Ovary (tissue), 9 donors: ENCODE data around the gene PNRC2. TPM values are rescaled to one million over a fixed set of nuclear protein-coding genes. Genes with fewer than 3 reads are reported as not detected.

Source experiments
- DNase-seq, 5 donors: peaks; one replicate each; pipeline ENCODE4 v3.0.0-alpha.2; 2019 to 2020
- H3K27ac ChIP-seq, 2 donors: fragments of 200-600 bp; one replicate each; pipeline versions ENCODE4 v1.5.1 to v1.8.0; 2019 to 2022
- H3K27me3 ChIP-seq: fragments of 200-600 bp; one replicate; pipeline ENCODE4 v1.8.0; 2022
- H3K36me3 ChIP-seq: fragments of 200-600 bp; sonication (generic); one replicate; pipeline ENCODE4 v1.5.1; 2019
- H3K4me1 ChIP-seq: one replicate; pipeline ENCODE4 v1.8.1; 2013; ENCODE audit warnings: mild to moderate bottlenecking, moderate library complexity; ENCODE audit not compliant: insufficient read depth
- H3K4me3 ChIP-seq: fragments of 200-600 bp; sonication (generic); one replicate; pipeline ENCODE4 v1.5.1; 2017
- H3K9me3 ChIP-seq, 2 donors: fragments of 200-600 bp in 1 of 2; sonication (generic) in 1 of 2; one replicate each; pipeline versions ENCODE4 v1.5.1 to v1.8.1; 2013 to 2019; ENCODE audit warnings: mild to moderate bottlenecking in 1 of 2, moderate library complexity in 1 of 2
- EP300 ChIP-seq: sonication (generic); formaldehyde crosslinking; IDR thresholded peaks from one replicate; pipeline ENCODE4 v1.6.1; 2017; ENCODE audit warnings: antibody characterized with exemption
- POLR2A ChIP-seq: fragments of 450-650 bp; IDR thresholded peaks from one replicate; pipeline ENCODE4 v1.6.1; 2017; ENCODE audit warnings: antibody characterized with exemption, mild to moderate bottlenecking, moderate library complexity
- WGBS, 3 donors: extraction: QIAGEN DNeasy Blood & Tissue Kit in 1 of 3; methylation state at CpG; one replicate each; pipeline versions ENCODE4 v1.1.5 to v1.1.7; 2013 to 2017; 5-methylcytosine and 5-hydroxymethylcytosine counted together
- intact Hi-C, 4 donors: fragments of 100-400 bp; cut with DNase I; formaldehyde crosslinking; loops; one replicate each; pipeline versions ENCODE4 v1.11.0 to v1.15.1; 2022 to 2023
- polyA plus RNA-seq, 2 donors: library from polyadenylated mRNA; stranded (reverse); fragments of 200-250 nt in 1 of 2; fragments of 350-450 nt in 1 of 2; fragmentation: Illumina TruSeq in 1 of 2; extraction: RNeasy Lipid Tissue Mini Kit (QIAGEN cat#74804) in 1 of 2; gene quantifications; one replicate each; pipeline ENCODE4 v1.2.3, GENCODE V29; 2013 to 2014
- total RNA-seq, 7 donors: library from RNA; depleted of rRNA in 2 of 7; stranded (reverse); fragments of >200 nt in 2 of 7; fragmentation: NEBNext Ultra II Directional in 3 of 7; extraction: Animal tissue kit (Norgen Biotek cat#: 25700) in 3 of 7; gene quantifications; one replicate each; pipeline versions ENCODE4 v1.1.0 to v1.2.4, GENCODE V29; 2016 to 2023
- TF ChIP-seq, protein P1 (sequence below), 3 donors: fragments of 450-650 bp in 2 of 3; fragments of 200-600 bp in 1 of 3; IDR thresholded peaks; one replicate each; pipeline versions ENCODE4 v1.5.1 to v1.8.0; 2016 to 2022; ENCODE audit warnings: antibody characterized with exemption in 3 of 3, mild to moderate bottlenecking in 1 of 3
- donor health status: DM: no; HTN: no; CAD: no; lungs with moderate emphysema.
- donor health status: DM: no; HTN: no; CAD: no.
- donor health status: Bipolar disorder and iron deficiency.
- donor health status: DM: yes; HTN: yes; CAD: no.
- donor health status: DM: no; HTN: no; CAD: no.
- donor health status: DM: yes; HTN: yes; CAD: no.

PNRC2 gene
- total and polyA plus RNA-seq, 9 donors = 72.5 to 121 (median 99.0) TPM

DNA sequence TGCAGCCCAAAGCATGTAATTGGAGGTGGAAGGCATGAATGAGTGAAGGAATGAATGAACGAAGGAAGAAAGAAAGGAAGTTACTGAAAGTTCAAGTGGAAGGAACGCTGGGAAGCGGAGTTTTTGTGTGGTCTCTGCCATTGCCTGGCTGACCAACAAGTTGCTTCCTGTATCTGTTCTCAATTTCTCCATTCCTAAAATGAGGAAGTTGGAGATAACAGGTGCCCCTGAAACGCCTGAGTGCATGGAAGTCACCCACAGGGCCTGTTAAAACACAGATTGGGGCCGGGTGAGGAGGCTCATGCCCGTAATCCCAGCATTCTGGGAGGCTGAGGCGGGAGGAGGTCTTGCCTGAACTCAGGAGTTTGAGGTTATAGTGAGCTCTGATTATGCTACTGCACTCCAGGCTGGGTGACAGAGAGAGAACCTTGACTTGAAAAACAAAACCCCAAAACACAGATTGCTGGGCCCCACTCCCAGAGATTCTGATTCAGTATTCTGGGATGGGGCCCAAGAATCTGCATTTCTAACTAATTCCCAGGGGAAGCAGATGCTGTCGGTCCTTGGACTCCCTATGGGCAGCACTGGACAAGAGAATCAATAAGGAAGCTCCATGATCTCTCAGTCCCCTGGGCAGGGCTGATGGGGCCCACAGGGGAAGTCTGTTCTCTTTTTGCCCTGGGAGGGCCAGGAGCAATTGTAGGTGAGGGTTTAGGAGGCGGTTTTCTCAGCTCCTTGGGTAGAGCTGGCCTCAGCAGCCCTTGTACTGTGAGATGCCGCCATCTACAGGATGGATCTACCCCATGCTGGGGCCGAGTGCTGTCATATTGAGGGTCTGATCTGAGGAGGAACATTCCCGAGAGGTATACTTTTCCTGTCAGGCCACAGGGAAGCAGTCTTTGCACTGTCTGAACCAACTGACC lies 43.2 kb upstream of the PNRC2 start:
- H3K27me3 ChIP-seq = no peaks in the 10 kb centered on the region
- no peak overlapping the region for H3K27ac ChIP-seq
- intact Hi-C loops = loop anchor here in 2 of 4 donors (5.0 kb wide), 2 partner anchors 139 to 149 kb away; partner anchors contain the start of gene PITHD1 (in 1 of the 2)
- H3K9me3 ChIP-seq = no peaks in the 10 kb centered on the region
- WGBS, 3 donors = 55 to 59% (median 59%) methylated on average over 12 of the region's 12 CpGs
- no peaks in the 10 kb centered on the region for H3K36me3 ChIP-seq
- TF ChIP-seq, protein P1, sequence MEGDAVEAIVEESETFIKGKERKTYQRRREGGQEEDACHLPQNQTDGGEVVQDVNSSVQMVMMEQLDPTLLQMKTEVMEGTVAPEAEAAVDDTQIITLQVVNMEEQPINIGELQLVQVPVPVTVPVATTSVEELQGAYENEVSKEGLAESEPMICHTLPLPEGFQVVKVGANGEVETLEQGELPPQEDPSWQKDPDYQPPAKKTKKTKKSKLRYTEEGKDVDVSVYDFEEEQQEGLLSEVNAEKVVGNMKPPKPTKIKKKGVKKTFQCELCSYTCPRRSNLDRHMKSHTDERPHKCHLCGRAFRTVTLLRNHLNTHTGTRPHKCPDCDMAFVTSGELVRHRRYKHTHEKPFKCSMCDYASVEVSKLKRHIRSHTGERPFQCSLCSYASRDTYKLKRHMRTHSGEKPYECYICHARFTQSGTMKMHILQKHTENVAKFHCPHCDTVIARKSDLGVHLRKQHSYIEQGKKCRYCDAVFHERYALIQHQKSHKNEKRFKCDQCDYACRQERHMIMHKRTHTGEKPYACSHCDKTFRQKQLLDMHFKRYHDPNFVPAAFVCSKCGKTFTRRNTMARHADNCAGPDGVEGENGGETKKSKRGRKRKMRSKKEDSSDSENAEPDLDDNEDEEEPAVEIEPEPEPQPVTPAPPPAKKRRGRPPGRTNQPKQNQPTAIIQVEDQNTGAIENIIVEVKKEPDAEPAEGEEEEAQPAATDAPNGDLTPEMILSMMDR (IDR thresholded peaks at IDR 0.05) = peak; percentile 16 to 22 (median 19)
- TF ChIP-seq EP300 = no peak
- H3K4me3 ChIP-seq = no peak overlapping the region
- H3K4me1 ChIP-seq = peaks cover 2% of the 10 kb centered on the region
- peak; percentile 49 to 62 (median 61) for DNase-seq

DNA sequence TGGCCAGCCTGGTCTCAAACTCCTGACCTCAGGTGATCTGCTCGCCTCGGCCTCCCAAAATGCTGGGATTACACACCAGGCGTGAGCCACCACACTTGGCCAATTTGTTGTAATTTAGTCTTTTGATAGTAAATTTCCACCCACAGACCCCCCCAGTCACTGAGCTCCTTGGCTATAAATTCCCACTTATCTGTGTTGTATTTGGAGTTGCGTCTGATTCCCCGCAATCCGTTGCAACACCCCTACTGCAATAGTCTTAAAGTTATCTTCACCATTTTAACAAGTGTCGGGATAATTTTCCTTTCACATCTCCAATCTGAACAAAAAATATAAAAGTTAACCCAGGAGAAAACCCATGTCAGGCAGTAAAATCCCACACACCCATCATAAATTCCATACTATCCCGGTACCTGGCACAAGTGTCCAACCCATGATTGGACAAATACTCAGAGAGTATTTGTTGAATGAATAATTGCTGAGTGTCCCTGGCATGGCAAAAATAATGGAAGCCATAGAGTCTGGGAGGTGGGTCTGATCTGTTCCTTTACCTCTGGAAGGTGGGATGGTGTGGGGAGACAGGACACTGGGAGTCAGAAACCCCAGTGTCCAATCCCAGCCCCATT lies 37.2 kb upstream of the PNRC2 start:
- Histone ChIP-seq H3K4me3 (no peak overlapping the region), H3K27ac (no peak overlapping the region), H3K27me3 (no peaks in the 10 kb centered on the region), H3K36me3 (no peaks in the 10 kb centered on the region), H3K9me3 (no peaks in the 10 kb centered on the region), H3K4me1 (peaks cover 2% of the 10 kb centered on the region)
- TF ChIP-seq EP300 (peak; percentile 31), POLR2A (no peak)
- 45 to 65% (median 58%) methylated on average over 8 of the region's 8 CpGs for WGBS, 3 donors
- intact Hi-C loops = loop anchor here in 1 of 4 donors (5.0 kb wide), 1 partner anchor 35 kb away; the partner anchor contains the start of gene PNRC2
- DNase-seq = peak in 1 of 5 donors; percentile 57

DNA sequence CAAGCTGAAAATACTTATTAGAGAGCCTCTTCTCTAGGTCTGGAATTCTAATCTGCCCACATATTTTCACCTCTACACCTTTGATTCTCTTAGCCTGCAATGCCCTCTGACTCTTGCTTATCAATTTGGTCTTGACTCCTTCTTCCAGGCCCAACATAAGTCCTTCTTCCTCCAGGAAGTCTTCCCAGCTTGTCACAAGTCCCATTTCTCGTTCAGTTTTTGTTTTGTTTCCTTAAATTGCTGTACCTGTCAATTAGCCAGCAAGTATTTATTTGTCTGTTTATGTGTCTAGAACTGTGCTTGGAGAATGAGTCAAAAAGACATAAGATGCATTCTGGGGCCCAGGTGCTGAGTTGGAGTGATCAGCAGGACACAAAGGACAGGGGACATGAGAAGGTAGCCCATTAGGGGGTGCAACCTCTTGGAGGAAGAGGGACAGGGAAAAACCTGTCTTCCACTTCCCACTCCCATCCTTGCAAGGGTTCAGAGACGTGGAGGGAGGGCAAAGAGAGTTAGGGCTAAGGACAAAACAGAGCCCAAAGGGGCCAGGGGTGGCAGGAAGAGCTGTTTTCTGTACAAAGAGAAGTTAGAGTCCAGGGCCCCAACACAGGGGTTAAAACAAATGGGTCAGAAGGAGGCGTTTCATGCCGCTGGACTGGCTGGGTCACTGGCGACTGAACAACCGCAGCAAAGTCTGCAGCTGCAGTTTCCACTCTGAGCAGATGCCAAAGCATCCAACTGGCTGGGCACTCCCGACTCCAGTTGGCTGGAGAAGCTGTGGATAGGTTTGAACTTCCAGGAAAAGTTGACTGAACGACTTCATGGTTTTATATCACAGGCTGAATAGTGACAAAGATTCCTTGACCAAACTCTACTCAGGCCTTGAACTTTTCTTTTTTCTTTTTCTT lies 35.8 kb upstream of the PNRC2 start:
- Histone ChIP-seq H3K27me3 (no peaks in the 10 kb centered on the region), H3K4me3 (no peak overlapping the region), H3K27ac (no peak overlapping the region), H3K9me3 (no peaks in the 10 kb centered on the region), H3K36me3 (no peaks in the 10 kb centered on the region), H3K4me1 (peaks cover 2% of the 10 kb centered on the region)
- intact Hi-C loops = loop anchor here in 1 of 4 donors (5.0 kb wide), 1 partner anchor 33 kb away; the partner anchor contains the start of gene PNRC2
- WGBS, 3 donors = 20 to 28% (median 25%) methylated on average over 8 of the region's 8 CpGs
- TF ChIP-seq, protein P1 (IDR thresholded peaks at IDR 0.05) = no peak
- TF ChIP-seq EP300 (no peak), POLR2A (no peak)
- peak in 2 of 5 donors; percentile 26 to 45 for DNase-seq

DNA sequence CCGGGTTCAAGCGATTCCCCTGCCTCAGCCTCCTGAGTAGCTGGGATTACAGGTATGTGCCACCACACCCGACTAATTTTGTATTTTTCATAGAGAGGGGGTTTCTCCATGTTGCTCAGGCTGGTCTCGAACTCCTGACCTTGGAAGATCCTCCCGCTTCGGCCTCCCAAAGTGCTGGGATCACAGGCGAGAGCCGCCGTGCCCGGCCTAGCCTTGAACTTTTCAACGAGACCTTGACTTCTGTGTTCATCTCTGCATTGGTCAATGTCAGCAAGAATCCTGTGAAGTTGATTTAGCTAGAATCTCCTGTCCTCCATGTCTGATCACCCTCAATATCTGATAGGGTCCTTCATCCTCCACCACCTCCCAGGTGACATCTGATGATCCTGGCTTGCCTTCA lies 35.0 kb upstream of the PNRC2 start:
- Histone ChIP-seq H3K4me3 (no peak overlapping the region), H3K4me1 (peaks cover 2% of the 10 kb centered on the region), H3K9me3 (no peaks in the 10 kb centered on the region), H3K27ac (no peak overlapping the region), H3K27me3 (no peaks in the 10 kb centered on the region), H3K36me3 (no peaks in the 10 kb centered on the region)
- WGBS, 3 donors = 78 to 84% (median 79%) methylated on average over 11 of the region's 11 CpGs
- intact Hi-C loops = loop anchor here in 1 of 4 donors (5.0 kb wide), 1 partner anchor 33 kb away; the partner anchor contains the start of gene PNRC2
- TF ChIP-seq, protein P1 (IDR thresholded peaks at IDR 0.05) = no peak
- TF ChIP-seq POLR2A = no peak
- TF ChIP-seq EP300 = no peak
- no peak for DNase-seq
